ENCODE data around the gene GPR162.
A peak's percentile ranks its signal among the peaks of the same experiment; 100 is the strongest.

GPR162 gene

GRCh38 chr12:6837370-6838060 lies 15.9 kb downstream of the GPR162 start:
- H3K36me3 ChIP-seq (ENCODE audit: control insufficient read depth, low read length) = no peaks in the 10 kb centered on the region
- H3K4me1 ChIP-seq (ENCODE audit: control insufficient read depth, low read length) = peaks cover 45% of the 10 kb centered on the region
- TF ChIP-seq EZH2phosphoT487 (IDR thresholded peaks at IDR 0.05; ENCODE audit: borderline replicate concordance, low read length) = no peak
- TF ChIP-seq CTCF (IDR thresholded peaks at IDR 0.05; ENCODE audit: low read depth, low read length, poor library complexity, severe bottlenecking) = no peak

DNA sequence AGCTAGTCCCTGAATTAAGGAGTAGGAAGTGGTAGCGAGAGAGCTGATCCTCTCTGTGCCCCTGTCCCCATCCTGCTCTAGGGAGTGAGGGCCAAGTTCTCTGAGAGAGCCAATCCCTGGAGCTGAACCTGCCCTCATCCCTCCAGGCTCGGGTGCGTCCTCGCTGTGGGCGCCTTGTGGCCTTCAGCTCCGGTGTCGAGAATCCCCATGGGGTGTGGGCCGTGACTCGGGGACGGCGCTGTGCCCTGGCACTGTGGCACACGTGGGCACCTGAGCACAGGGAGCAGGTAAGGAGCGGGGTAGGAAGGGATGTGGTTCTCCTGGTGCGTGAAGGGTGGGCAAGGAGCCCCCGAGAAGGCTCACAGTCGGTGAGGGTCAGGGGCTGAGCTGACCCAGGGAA lies 17.2 kb downstream of the GPR162 start:
- TF ChIP-seq CTCF (IDR thresholded peaks at IDR 0.05; ENCODE audit: low read depth, low read length, poor library complexity, severe bottlenecking) (no peak), EZH2phosphoT487 (IDR thresholded peaks at IDR 0.05; ENCODE audit: borderline replicate concordance, low read length) (no peak)
- Histone ChIP-seq H3K4me2 (ENCODE audit: low read length) (peak overlapping the region; percentile 97; the same call in 1 of the 2 replicates), H3K4me1 (ENCODE audit: control insufficient read depth, low read length) (peaks cover 48% of the 10 kb centered on the region), H3K27ac (ENCODE audit: low read depth, low read length) (no peak overlapping the region), H3K79me2 (ENCODE audit: control insufficient read depth, low read length) (no peaks in the 10 kb centered on the region), H3K27me3 (ENCODE audit: control insufficient read depth, low read length) (peaks cover 3% of the 10 kb centered on the region; the same call in 1 of the 2 replicates), H3F3A (ENCODE audit: control insufficient read depth, insufficient read depth) (peaks cover 4% of the 10 kb centered on the region; the same call in 1 of the 2 replicates), H3K4me3 (ENCODE audit: low read length) (no peak overlapping the region), H3K9me3 (ENCODE audit: control insufficient read depth, insufficient read depth, low read length) (no peaks in the 10 kb centered on the region), H3K36me3 (ENCODE audit: control insufficient read depth, low read length) (no peaks in the 10 kb centered on the region), H4K20me1 (ENCODE audit: control insufficient read depth, insufficient read depth, low read depth, low read length) (no peaks in the 10 kb centered on the region), H3K9me2 (replicated peaks; ENCODE audit: control insufficient read depth, low read length) (no peaks in the 10 kb centered on the region)

More at GRCh38 chr12:6837370-6838060, 15.9 kb downstream of the GPR162 start:
- no peak overlapping the region for H3K4me2 ChIP-seq (ENCODE audit: low read length)
- no peak overlapping the region for H3K4me3 ChIP-seq (ENCODE audit: low read length)
- H3K27me3 ChIP-seq (ENCODE audit: control insufficient read depth, low read length) = peaks cover 9% of the 10 kb centered on the region; the same call in 1 of the 2 replicates
- no peaks in the 10 kb centered on the region for H3K9me2 ChIP-seq (replicated peaks; ENCODE audit: control insufficient read depth, low read length)
- H3K79me2 ChIP-seq (ENCODE audit: control insufficient read depth, low read length) = no peaks in the 10 kb centered on the region
- H3F3A ChIP-seq (ENCODE audit: control insufficient read depth, insufficient read depth) = peaks cover 4% of the 10 kb centered on the region; the same call in 1 of the 2 replicates
- no peaks in the 10 kb centered on the region for H4K20me1 ChIP-seq (ENCODE audit: control insufficient read depth, insufficient read depth, low read depth, low read length)
- H3K27ac ChIP-seq (ENCODE audit: low read depth, low read length) = no peak overlapping the region
- no peaks in the 10 kb centered on the region for H3K9me3 ChIP-seq (ENCODE audit: control insufficient read depth, insufficient read depth, low read length)

GRCh38 chr12:6839482-6840201 lies 18.0 kb downstream of the GPR162 start:
- Histone ChIP-seq H3F3A (ENCODE audit: control insufficient read depth, insufficient read depth) (peaks cover 7% of the 10 kb centered on the region), H3K4me3 (ENCODE audit: low read length) (peak overlapping the region; percentile 69), H3K79me2 (ENCODE audit: control insufficient read depth, low read length) (no peaks in the 10 kb centered on the region), H4K20me1 (ENCODE audit: control insufficient read depth, insufficient read depth, low read depth, low read length) (no peaks in the 10 kb centered on the region), H3K9me3 (ENCODE audit: control insufficient read depth, insufficient read depth, low read length) (no peaks in the 10 kb centered on the region), H3K36me3 (ENCODE audit: control insufficient read depth, low read length) (no peaks in the 10 kb centered on the region), H3K27ac (ENCODE audit: low read depth, low read length) (peak overlapping the region; percentile 86), H3K27me3 (ENCODE audit: control insufficient read depth, low read length) (no peaks in the 10 kb centered on the region), H3K4me2 (ENCODE audit: low read length) (peak overlapping the region; percentile 97), H3K4me1 (ENCODE audit: control insufficient read depth, low read length) (peaks cover 48% of the 10 kb centered on the region), H3K9me2 (replicated peaks; ENCODE audit: control insufficient read depth, low read length) (no peaks in the 10 kb centered on the region)
- TF ChIP-seq CTCF (IDR thresholded peaks at IDR 0.05; ENCODE audit: low read depth, low read length, poor library complexity, severe bottlenecking) = no peak
- TF ChIP-seq EZH2phosphoT487 (IDR thresholded peaks at IDR 0.05; ENCODE audit: borderline replicate concordance, low read length) = no peak
